ENCODE data around the gene EPHB6.

Gene EPHB6

GRCh38 chr7:142917447-142917846, 62.6 kb downstream of the EPHB6 start:
- no peak for DNase-seq (ENCODE audit: low read depth)
- no peak overlapping the region for H3K4me3 ChIP-seq (replicated peaks; ENCODE audit: low read depth, low read length)
- TF ChIP-seq CTCF (IDR thresholded peaks at IDR 0.05; ENCODE audit: low read length, missing control alignments) = no peak

GRCh38 chr7:142918901-142919300, 64.0 kb downstream of the EPHB6 start:
- no peak for DNase-seq (ENCODE audit: low read depth)
- H3K4me3 ChIP-seq (replicated peaks; ENCODE audit: low read depth, low read length) = no peak overlapping the region
- TF ChIP-seq CTCF (IDR thresholded peaks at IDR 0.05; ENCODE audit: low read length, missing control alignments) = no peak

- H3K4me3 ChIP-seq (replicated peaks; ENCODE audit: low read depth, low read length) = no peak overlapping the region
- no peak for DNase-seq (ENCODE audit: low read depth)
- no peak for TF ChIP-seq CTCF (IDR thresholded peaks at IDR 0.05; ENCODE audit: low read length, missing control alignments)
Observed at GRCh38 chr7:142919656-142920055, 64.8 kb downstream of the EPHB6 start.
